Inflammatory macrophage (primary cell): ENCODE data around the gene BMP8B.

ENCODE experiments used
- DNase-seq, 2 donors: peaks; one replicate each; pipeline ENCODE4 v3.0.0-alpha.2; 2020 to 2022

The BMP8B gene

GRCh38 chr1:39720094-39720999, 68.3 kb downstream of the BMP8B start:
- DNase-seq: peak; percentile 30 to 79

- no peak for DNase-seq
Observed at GRCh38 chr1:39717809-39718208, 70.9 kb downstream of the BMP8B start.

GRCh38 chr1:39713557-39713956, 75.1 kb downstream of the BMP8B start:
- DNase-seq: no peak

- no peak for DNase-seq
Observed at GRCh38 chr1:39711966-39712340, 76.7 kb downstream of the BMP8B start.

- DNase-seq: no peak
Observed at GRCh38 chr1:39711104-39711965, 77.3 kb downstream of the BMP8B start.

- no peak for DNase-seq
Observed at GRCh38 chr1:39707506-39707905, 81.2 kb downstream of the BMP8B start.
